Epithelial cell of esophagus (primary cell): ENCODE results near the gene SNAPIN.

ENCODE experiments used
- DNase-seq: peaks from one replicate; pipeline ENCODE4 v3.0.0; 2010; ENCODE audit warnings: low read depth
- H3K4me3 ChIP-seq: 2 replicates; pipeline ENCODE4 v1.5.1; 2011; ENCODE audit warnings: mild to moderate bottlenecking, low read length, control low read depth
- CTCF ChIP-seq: IDR thresholded peaks from 2 replicates; pipeline ENCODE4 v1.5.1; 2011; ENCODE audit warnings: low read depth, mild to moderate bottlenecking, low read length, control low read depth, inconsistent platforms; ENCODE audit not compliant: insufficient read depth; ENCODE audit errors: missing control alignments

Gene SNAPIN

GRCh38 chr1:153697191-153698019 is 38.9 kb downstream of the SNAPIN start:
- peak; percentile 20 for DNase-seq
- TF ChIP-seq CTCF = no peak
- no peak overlapping the region for H3K4me3 ChIP-seq

- TF ChIP-seq CTCF = no peak
- H3K4me3 ChIP-seq = no peak overlapping the region
- no peak for DNase-seq
These were observed 39.8 kb downstream of the SNAPIN start for GRCh38 chr1:153698020-153698922.

- H3K4me3 ChIP-seq = no peak overlapping the region
- DNase-seq = peak; percentile 71
- no peak for TF ChIP-seq CTCF
These were observed 40.6 kb downstream of the SNAPIN start for GRCh38 chr1:153698923-153699714.

- DNase-seq = no peak
- no peak overlapping the region for H3K4me3 ChIP-seq
- no peak for TF ChIP-seq CTCF
These were observed 41.3 kb downstream of the SNAPIN start for GRCh38 chr1:153699768-153700167.

- TF ChIP-seq CTCF = no peak
- no peak for DNase-seq
- H3K4me3 ChIP-seq = no peak overlapping the region
These were observed 47.0 kb downstream of the SNAPIN start for GRCh38 chr1:153705484-153705883.

- TF ChIP-seq CTCF = no peak
- no peak overlapping the region for H3K4me3 ChIP-seq
- DNase-seq = no peak
These were observed 52.5 kb downstream of the SNAPIN start for GRCh38 chr1:153711026-153711425.
